HG02623 (cell line): ENCODE data around the gene VASN.
"Not testable (repeated sequence)": the region's sequence is repeated elsewhere in the genome, so short reads cannot be mapped to it uniquely, and the experiment has no call there.

Experiments
- ATAC-seq: cut with Tn5 transposase; IDR thresholded peaks from one replicate; pipeline ENCODE4 v1.9.1; 2021; ENCODE audit warnings: moderate library complexity; ENCODE audit not compliant: unreplicated experiment

Gene VASN

DNA sequence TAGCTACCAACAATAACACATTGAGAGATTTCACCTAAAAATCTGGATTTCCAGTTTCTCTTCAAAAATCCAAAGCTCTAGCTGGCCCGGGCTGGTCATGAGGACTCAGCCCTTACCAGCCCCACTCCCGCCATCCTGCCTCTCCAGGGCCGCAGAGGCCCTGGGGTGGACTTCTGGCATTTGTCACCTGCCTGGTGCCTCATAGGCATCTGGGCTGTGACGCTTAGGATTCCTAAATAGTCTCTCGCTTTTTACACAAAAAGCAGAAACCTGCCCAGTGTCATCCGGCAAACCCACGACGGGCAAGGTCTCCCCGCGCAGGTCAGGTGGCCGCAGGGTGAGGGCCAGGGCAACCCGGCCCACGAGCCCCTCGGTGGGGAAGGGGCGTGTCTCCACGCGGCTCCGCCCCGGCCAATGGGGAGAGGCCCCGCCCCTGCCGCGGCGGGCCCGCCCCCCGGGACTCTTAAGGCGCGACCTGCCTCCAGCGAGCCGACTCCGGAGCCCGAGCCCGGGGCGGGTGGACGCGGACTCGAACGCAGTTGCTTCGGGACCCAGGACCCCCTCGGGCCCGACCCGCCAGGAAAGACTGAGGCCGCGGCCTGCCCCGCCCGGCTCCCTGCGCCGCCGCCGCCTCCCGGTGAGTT lies at the start of gene VASN:
VASN (plus strand) TSS at position 492 of the 644 bp plus-strand sequence. CDS start 9,030 bp downstream, outside the sequence.
- ATAC-seq, result peak; percentile 42

DNA sequence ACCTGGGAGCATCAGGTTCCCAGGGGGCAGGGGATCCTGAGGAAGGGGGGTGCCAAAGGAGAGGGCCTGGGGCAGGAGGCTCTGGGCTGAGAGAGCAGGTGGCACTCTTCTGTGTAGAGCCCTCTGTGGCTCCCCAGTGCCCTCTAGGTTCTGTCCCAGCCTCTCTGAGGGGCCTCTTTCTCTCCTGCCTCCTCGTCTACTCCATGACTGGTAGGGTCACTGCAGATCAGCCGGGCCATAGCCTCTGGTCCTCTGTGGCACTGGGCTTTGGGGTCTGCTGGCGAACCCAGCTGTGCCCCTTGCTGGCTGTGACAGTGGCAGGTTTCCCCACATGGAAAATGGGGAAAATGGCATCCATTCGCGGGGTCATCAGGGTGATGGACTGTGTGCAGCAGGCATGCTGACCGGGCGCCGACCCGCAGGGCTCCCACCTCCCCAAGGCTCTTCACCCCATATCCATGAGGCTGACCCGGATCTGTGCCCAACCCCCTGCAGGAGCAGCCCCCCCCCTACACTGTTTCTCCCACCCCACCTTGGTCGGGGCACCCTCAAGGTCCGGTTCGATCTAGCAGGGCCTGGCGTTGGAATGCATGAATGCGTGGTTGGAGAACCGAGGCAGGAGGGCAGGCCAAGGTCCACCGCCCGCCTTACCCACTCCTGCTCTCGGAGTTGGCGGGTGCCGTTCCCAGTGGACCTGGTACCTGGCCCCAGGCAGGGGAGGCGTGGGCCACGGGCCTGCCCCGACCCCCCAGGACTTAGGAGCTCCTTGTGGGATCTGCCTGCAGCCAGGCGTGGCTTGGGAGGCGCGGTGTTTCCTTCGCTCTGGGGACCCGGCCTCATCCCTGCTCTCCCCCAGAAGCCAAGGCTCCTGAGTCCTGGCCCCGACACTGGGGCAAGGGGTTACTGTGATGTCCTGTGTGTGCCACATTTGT lies 49.3 kb upstream of the VASN start:
- no peak for ATAC-seq

DNA sequence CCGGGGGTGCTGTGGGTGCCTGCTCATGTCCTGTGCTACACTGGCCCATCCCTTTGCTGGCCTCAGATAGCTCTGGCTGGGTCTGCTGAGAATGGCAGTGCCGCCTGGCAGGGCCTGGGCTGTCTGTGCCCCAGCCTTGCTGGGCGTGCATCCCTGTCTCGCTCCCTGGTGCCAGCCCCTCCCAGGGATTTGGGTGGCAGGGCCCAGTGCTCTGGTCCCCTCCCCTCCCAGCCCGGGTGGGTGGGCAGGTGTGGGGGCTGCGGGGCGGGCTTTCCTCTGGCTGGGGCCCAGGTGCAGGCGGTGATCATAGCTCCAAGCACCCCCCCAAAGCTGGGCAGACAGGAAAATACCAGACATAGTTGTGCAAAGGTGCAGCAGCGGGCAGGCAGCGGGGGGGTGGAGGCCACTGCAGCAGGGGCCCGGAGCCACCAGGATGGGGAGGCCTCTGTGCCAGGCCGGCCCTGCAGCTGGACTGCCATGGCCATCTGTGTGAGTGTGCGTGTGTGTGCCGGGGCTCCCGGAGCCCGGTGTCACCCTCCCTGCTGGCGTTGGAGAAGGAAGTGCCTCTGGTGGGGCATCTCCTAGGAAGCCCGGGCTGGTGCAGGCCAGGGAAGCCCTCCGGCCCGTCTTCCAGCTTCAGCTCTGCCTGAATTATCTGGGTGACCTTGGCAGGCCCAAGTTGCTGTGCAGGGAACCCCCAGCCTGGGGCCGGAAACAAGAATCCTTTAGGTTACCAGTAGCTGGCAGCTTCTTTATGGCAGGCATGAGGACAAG lies 48.4 kb upstream of the VASN start:
- ATAC-seq, result no peak

DNA sequence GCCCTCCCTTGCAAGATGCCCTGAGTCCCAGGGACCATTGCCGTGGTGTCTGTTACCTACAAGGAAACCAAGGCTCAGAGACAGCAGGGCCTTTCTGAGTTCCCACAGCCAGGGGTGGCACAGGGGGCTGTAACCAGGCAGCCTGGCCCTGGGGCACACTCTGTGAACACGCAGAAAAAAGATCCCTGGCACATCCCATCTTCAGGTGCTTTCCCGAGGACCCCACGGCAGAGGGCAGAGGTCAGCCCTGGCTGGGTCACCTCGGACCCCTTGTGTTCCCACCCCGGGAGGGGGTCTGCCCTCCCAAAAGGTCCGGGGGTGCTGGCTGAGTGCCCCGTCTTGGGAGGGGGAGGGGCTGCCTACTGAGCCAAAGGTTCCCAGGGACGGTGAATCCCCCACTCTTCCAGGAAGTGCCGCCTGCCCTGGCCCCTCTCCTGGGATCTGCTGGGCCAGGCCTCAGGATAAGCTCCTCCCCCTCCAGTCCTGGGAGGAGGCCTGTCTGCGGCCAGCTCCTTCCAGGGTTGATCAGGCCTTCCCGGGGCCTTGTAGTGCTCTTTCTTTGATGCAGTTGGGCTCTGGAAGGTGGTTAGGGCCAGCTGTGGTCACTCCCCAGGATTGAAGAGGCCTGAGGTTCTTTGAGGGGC lies 47.7 kb upstream of the VASN start:
- ATAC-seq, result no peak

DNA sequence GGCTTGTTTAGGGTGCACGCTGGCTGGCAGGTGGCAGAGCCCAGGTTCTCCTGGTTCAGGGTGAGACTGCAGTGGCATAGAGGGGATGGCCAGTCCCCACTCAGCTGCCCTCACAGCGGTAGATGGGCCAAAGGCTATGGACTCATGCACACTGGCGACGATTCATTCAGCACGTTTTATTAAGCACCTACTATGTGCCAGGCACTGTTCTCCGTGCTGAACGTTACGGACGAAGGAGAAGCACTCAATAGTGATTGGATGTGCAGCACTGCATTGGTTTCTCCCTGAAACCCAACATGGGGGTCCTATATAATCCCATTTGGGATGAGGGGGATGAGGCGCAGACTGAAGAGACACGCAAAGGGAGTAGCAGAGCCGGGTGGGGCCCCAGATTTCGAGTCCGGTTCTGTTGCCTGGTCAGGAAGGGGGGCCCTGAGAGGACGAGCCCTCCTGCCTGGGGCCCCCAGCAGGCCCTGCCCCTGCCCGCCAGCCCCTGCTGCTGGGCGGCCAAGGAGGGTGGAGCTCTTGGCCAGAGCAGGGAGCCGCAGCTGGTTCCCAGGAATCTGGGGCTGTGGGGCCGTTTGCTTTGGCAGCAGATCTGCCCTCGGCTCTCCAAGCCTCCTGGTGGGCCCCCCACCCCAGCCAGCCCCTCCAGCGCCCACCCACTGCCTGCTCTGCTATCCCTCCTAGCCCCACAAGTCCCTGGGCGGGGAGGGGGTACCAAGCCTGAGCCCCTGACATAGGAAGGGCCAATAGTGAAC lies 47.0 kb upstream of the VASN start:
- no peak for ATAC-seq

DNA sequence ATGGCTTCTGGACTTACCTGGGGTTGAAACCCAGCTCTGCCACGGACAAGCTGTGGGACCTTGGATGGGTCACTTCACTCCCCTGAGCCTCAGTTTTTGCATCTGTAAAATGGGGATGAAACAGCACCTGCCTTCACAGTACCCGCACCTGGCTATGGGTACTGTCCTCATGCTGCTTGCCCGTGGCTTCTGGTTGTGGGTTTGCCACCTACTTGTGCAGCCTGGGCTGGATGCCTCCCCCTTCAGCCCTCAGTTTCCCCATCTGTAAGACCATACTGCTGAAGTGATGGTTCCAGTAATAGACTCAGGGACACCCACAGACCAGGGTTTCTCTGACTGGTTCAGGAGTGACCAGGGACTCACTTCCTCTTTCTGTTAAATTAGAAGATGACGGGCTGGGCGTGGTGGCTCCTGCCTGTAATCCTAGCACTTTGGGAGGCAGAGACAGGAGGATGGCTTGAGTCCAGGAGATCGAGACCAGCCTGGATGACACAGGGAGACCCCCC lies 46.3 kb upstream of the VASN start:
- ATAC-seq, result no peak

DNA sequence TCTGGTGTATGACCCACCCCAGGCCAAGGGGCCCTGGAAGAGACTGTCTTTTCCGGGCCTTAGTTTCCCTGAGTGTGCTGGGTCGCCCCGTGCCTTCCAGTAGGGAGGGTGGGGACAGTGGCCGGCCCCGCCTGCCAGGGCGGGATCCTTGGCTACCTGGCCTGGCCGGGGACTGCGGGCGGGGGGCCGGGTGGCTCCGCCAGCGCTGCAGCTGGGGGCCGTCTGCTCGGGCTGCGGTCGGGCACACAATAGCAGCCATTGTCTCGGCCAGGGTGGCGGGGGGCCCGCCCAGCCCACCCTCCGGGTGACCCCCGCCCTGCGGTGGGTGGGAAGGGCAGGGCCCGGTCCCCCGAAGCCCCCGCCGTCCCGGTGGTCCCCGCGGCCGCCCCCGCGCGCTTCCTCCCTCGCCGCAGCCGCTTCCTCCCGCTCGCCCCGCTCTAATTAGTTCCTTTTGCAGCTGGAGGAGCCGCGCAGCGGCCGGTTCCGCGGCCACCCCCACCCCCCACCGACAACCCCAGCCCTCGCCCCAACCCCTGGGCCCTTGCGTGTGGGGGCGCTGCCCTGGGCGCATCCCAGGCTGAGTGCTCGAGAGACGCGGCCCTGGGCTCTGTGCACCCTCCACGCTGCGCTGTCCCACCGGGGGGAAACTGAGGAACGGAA lies 44.1 kb upstream of the VASN start:
- ATAC-seq, result no peak

DNA sequence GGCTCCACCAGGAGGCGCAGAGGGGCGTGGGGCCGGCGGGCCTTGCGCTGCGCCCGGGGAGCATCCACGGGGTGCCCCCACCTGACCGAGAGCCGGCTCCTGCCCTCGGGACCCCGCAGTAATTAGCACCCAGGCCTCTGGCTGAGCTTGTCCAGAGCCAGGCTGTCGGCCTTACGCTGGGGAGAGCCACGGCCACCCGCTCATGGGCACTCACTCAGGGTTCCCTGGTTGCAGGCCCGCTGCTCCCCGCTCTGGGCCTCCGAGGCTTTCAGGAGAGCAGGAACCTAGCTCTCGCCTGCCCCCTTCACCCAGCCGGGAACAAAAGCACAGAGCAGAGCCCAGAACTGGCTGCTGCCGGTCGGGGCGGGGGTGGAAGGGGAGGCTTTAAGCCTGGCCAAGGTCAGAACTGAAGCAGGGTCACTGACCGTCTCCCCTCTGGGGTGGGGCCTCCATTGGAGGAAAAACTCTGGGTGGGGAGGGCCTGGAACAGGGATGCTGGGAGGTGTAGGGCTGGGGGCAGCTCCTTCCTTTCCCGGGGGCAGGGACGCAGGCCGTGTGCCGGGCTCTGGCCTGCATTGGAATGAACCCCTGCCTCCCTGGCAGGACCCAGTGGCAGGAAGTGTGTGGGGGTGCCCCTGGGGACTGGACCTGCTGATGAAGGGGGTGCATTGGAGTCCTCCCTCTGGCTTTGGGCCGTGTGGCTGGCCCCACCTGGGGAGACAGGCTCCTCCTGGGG lies 43.4 kb upstream of the VASN start:
- ATAC-seq, result no peak

DNA sequence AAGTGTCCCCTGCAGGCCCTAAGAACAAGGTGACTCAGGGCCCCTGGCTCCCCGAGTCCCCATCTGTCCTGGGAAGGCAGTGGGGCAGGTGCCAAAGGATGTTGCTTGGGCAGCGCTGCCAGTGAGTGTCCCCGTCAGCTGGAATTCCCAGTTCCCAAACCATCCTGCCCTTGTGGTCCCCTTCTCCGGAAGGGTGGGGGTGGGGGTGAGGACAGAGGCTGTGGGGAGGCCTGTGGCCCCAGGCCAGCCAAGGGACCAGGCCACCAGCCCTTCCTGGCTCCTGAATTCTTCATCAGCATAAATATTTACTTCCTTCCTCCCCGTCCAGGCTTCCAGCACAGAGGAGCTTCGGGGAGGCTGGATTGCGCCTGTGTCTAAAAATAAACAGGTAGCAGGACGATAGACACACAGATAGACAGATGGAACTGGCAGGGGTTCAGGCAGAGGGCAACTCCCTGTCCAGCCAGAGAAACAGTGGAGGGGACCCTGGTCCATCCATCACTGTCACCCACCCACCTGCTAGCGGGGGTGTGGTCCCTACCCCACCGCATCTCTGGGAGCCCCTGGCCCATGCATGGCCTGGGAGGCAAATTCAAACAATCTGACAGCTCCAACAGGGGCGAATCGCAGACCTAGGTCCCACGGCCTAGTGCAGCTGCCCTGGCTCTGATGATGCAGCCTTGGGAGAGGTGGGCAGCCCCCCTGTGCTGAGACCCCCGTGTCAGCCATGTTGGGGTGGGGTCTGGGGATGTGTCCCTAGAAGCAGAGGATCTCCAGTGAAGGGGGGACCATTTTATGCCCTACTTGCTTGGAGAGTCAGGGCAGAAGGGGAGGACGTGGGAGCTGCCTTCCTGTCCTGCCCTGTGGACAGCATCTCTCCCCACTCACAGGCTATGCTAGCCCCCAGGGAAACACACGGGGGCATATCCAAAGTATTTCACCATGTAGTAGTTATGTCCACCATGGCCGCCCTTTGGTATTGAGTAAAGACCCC lies 42.6 kb upstream of the VASN start:
- ATAC-seq, result no peak

DNA sequence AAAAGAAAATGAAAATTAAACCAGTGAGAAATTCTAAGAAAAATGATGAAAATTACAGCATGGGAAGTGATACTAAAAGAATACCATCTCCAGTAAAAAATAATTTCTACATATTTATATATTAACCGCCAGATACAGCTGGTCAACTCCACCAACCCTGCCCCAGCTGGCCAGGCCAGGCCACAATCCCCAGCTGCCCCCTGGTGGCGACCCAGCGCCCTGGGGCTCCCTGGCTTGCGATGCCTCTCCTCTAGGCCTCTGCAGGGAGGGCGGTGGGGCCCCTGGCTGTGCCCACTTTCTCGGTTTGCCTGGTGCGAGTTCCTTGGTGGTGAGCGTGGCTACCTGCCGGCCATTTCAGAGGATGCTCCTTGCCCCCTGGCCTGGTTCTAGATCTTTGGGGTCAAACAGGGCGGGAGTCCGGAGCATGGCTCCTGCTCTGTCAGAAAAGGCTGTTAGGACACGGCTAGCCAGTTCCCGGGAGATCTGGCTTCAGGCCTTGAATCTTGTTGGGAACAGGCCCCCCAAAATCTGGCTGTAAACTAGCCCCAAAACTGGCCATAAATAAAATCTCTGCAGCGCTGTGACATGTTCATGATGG lies 41.3 kb upstream of the VASN start:
- no peak for ATAC-seq

DNA sequence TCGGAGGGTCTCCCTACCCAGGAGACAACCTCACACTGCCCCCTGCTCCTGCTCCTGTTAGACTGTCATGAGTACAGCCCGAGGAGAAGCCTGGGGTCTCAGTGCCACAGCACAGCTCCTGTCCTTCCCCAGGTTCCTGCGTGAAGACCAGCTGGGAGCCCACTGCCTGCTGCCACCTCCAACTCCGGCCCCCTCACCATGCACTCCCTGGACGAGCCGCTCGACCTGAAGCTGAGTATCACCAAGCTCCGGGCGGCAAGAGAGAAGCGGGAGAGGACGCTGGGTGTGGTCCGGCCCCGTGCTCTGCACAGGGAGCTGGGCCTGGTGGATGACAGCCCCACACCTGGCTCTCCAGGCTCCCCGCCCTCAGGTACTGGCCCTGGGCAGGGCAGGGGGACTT lies 39.6 kb upstream of the VASN start:
- no peak for ATAC-seq

DNA sequence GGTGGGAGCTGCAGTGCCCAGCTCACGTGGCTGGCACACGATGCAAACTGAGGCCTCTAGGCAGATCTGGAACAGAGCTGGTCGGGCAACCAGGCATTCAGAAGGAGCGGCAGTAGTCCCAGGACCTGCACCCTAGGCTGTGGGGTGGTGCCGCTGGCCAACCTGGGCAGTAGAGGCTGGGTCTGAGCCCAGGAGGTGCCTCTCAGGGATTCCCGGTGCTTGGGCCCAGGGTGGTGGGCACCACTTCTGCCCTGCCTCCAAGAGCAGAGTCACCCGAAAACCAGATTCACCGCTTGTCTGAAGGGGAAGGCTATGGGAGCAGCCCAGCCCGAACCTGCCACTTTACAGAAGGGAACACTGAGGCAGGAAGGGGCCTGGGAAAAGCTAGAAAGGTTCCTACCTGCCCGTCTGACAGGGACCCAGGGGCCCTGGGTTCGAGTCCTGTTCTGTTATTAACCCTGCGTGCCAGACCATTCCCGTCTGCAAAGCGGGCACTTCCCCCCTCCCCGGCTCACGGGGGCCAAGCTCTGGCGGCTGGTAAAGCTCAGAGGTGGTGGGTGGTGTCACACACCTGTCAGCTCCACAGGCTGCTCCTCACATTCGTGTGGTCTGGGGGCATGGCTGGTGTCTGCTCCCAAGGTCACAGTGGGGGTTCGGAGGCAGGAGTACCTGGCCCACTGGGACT lies 38.9 kb upstream of the VASN start:
- no peak for ATAC-seq

DNA sequence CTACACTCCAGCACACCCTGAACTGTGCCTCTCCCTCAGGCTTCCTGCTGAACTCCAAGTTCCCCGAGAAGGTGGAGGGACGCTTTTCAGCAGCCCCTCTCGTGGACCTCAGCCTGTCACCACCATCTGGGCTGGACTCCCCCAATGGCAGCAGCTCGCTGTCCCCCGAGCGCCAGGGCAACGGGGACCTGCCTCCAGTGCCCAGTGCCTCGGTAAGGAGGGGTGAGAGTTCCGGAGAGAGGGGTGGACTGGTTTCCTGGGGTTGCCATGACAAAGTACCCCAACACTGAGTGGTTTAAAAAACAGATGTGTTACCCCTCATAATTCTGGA lies 38.4 kb upstream of the VASN start:
- ATAC-seq, result no peak

DNA sequence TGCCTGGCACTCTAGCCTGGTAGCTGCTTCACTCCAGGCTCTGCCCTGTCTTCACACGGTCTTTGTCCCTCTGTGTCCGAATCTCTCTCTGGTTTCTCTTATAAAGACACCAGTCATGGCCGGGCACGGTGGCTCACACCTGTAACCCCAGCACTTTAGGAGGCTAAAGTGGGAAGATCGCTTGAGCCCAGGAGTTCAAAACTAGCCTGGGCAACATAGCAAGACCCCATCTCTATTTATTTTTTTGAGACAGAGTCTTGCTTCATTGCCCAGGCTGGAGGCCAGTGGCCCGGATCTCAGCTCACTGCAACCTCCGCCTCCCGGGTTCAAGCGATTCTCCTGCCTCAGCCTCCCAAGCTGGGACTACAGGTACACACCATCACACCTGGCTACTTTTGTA lies 37.9 kb upstream of the VASN start:
- ATAC-seq, result not testable (repeated sequence)

DNA sequence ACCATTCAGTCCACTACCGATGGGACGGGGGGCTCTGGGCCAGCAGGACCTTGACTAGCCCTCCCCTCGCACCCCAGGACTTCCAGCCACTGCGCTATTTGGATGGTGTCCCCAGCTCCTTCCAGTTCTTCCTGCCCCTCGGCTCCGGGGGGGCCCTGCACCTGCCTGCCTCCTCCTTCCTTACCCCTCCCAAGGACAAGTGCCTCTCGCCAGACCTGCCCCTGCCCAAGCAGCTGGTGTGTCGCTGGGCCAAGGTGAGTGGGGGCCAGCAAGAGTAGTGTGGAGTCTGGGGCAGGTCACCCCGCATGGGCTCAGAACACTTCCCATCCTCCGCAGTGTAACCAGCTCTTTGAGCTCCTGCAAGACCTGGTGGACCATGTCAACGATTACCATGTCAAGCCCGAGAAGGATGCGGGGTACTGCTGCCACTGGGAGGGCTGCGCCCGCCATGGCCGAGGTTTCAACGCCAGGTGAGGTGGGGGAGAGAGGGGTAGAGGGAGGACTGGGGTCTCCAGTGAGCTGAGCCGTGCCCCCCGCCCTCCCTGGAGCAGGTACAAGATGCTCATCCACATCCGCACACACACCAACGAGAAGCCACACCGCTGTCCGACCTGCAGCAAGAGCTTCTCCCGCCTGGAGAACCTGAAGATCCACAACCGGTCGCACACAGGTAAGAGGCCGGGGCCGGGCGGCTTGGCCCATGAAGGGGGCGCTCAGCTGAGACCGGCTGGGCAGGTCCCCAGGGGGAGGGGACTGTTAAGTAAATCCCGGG lies 36.7 kb upstream of the VASN start:
- no peak for ATAC-seq
